ENCODE results near the gene CLEC2A.

The CLEC2A gene

GRCh38 chr12:9910716-9911421 is 21.3 kb downstream of the CLEC2A start:
- H2AFZ ChIP-seq (ENCODE audit: low read length, unreplicated experiment), result no peak overlapping the region
- H3K4me1 ChIP-seq (ENCODE audit: control insufficient read depth, insufficient read depth, low read length, unreplicated experiment), result no peaks in the 10 kb centered on the region
- H3K36me3 ChIP-seq (ENCODE audit: insufficient read depth, low read length), result no peaks in the 10 kb centered on the region
- H3K27me3 ChIP-seq (ENCODE audit: insufficient read depth, low read length), result peaks cover 13% of the 10 kb centered on the region; the same call in 1 of the 2 replicates
- no peak overlapping the region for H3K4me3 ChIP-seq (ENCODE audit: low read depth, low read length)
- no peaks in the 10 kb centered on the region for H3K79me2 ChIP-seq (ENCODE audit: control insufficient read depth, insufficient read depth, low read length, unreplicated experiment)
- no peak overlapping the region for H3K27ac ChIP-seq (ENCODE audit: low read depth, low read length)

GRCh38 chr12:9909724-9910123 is 22.4 kb downstream of the CLEC2A start:
- no peaks in the 10 kb centered on the region for H3K4me1 ChIP-seq (ENCODE audit: control insufficient read depth, insufficient read depth, low read length, unreplicated experiment)
- peaks cover 13% of the 10 kb centered on the region; the same call in 1 of the 2 replicates for H3K27me3 ChIP-seq (ENCODE audit: insufficient read depth, low read length)
- H2AFZ ChIP-seq (ENCODE audit: low read length, unreplicated experiment), result no peak overlapping the region
- H3K4me3 ChIP-seq (ENCODE audit: low read depth, low read length), result no peak overlapping the region
- H3K36me3 ChIP-seq (ENCODE audit: insufficient read depth, low read length), result no peaks in the 10 kb centered on the region
- H3K79me2 ChIP-seq (ENCODE audit: control insufficient read depth, insufficient read depth, low read length, unreplicated experiment), result no peaks in the 10 kb centered on the region
- H3K27ac ChIP-seq (ENCODE audit: low read depth, low read length), result no peak overlapping the region

GRCh38 chr12:9908350-9908749 is 23.8 kb downstream of the CLEC2A start:
- Histone ChIP-seq H3K27ac (ENCODE audit: low read depth, low read length) (no peak overlapping the region), H2AFZ (ENCODE audit: low read length, unreplicated experiment) (no peak overlapping the region), H3K4me1 (ENCODE audit: control insufficient read depth, insufficient read depth, low read length, unreplicated experiment) (no peaks in the 10 kb centered on the region), H3K27me3 (ENCODE audit: insufficient read depth, low read length) (peaks cover 11% of the 10 kb centered on the region; the same call in 1 of the 2 replicates), H3K79me2 (ENCODE audit: control insufficient read depth, insufficient read depth, low read length, unreplicated experiment) (no peaks in the 10 kb centered on the region), H3K4me3 (ENCODE audit: low read depth, low read length) (peak overlapping the region; percentile 9; the same call in 1 of the 2 replicates), H3K36me3 (ENCODE audit: insufficient read depth, low read length) (no peaks in the 10 kb centered on the region)

GRCh38 chr12:9907769-9908168 is 24.4 kb downstream of the CLEC2A start:
- H3K27ac ChIP-seq (ENCODE audit: low read depth, low read length), result no peak overlapping the region
- no peaks in the 10 kb centered on the region for H3K36me3 ChIP-seq (ENCODE audit: insufficient read depth, low read length)
- H3K27me3 ChIP-seq (ENCODE audit: insufficient read depth, low read length), result peaks cover 8% of the 10 kb centered on the region; the same call in 1 of the 2 replicates
- no peak overlapping the region for H3K4me3 ChIP-seq (ENCODE audit: low read depth, low read length)
- no peaks in the 10 kb centered on the region for H3K79me2 ChIP-seq (ENCODE audit: control insufficient read depth, insufficient read depth, low read length, unreplicated experiment)
- H2AFZ ChIP-seq (ENCODE audit: low read length, unreplicated experiment), result no peak overlapping the region
- no peaks in the 10 kb centered on the region for H3K4me1 ChIP-seq (ENCODE audit: control insufficient read depth, insufficient read depth, low read length, unreplicated experiment)

GRCh38 chr12:9906873-9907272 is 25.3 kb downstream of the CLEC2A start:
- Histone ChIP-seq H3K27ac (ENCODE audit: low read depth, low read length) (no peak overlapping the region), H3K36me3 (ENCODE audit: insufficient read depth, low read length) (no peaks in the 10 kb centered on the region), H2AFZ (ENCODE audit: low read length, unreplicated experiment) (no peak overlapping the region), H3K27me3 (ENCODE audit: insufficient read depth, low read length) (peaks cover 8% of the 10 kb centered on the region; the same call in 1 of the 2 replicates), H3K79me2 (ENCODE audit: control insufficient read depth, insufficient read depth, low read length, unreplicated experiment) (no peaks in the 10 kb centered on the region), H3K4me1 (ENCODE audit: control insufficient read depth, insufficient read depth, low read length, unreplicated experiment) (no peaks in the 10 kb centered on the region), H3K4me3 (ENCODE audit: low read depth, low read length) (no peak overlapping the region)

- H3K4me3 ChIP-seq (ENCODE audit: low read depth, low read length), result no peak overlapping the region
- H3K4me1 ChIP-seq (ENCODE audit: control insufficient read depth, insufficient read depth, low read length, unreplicated experiment), result no peaks in the 10 kb centered on the region
- H3K79me2 ChIP-seq (ENCODE audit: control insufficient read depth, insufficient read depth, low read length, unreplicated experiment), result no peaks in the 10 kb centered on the region
- no peaks in the 10 kb centered on the region for H3K36me3 ChIP-seq (ENCODE audit: insufficient read depth, low read length)
- H3K27ac ChIP-seq (ENCODE audit: low read depth, low read length), result no peak overlapping the region
- H3K27me3 ChIP-seq (ENCODE audit: insufficient read depth, low read length), result peaks cover 8% of the 10 kb centered on the region; the same call in 1 of the 2 replicates
- H2AFZ ChIP-seq (ENCODE audit: low read length, unreplicated experiment), result no peak overlapping the region
Observed at GRCh38 chr12:9902539-9903228, 29.5 kb downstream of the CLEC2A start.

GRCh38 chr12:9900930-9901329 is 31.2 kb downstream of the CLEC2A start:
- Histone ChIP-seq H3K79me2 (ENCODE audit: control insufficient read depth, insufficient read depth, low read length, unreplicated experiment) (no peaks in the 10 kb centered on the region), H3K27ac (ENCODE audit: low read depth, low read length) (no peak overlapping the region), H3K4me1 (ENCODE audit: control insufficient read depth, insufficient read depth, low read length, unreplicated experiment) (no peaks in the 10 kb centered on the region), H3K27me3 (ENCODE audit: insufficient read depth, low read length) (no peaks in the 10 kb centered on the region), H3K4me3 (ENCODE audit: low read depth, low read length) (no peak overlapping the region), H2AFZ (ENCODE audit: low read length, unreplicated experiment) (no peak overlapping the region), H3K36me3 (ENCODE audit: insufficient read depth, low read length) (no peaks in the 10 kb centered on the region)

GRCh38 chr12:9899209-9899608 is 33.0 kb downstream of the CLEC2A start:
- H3K27me3 ChIP-seq (ENCODE audit: insufficient read depth, low read length), result no peaks in the 10 kb centered on the region
- peak overlapping the region; percentile 53 for H2AFZ ChIP-seq (ENCODE audit: low read length, unreplicated experiment)
- no peaks in the 10 kb centered on the region for H3K4me1 ChIP-seq (ENCODE audit: control insufficient read depth, insufficient read depth, low read length, unreplicated experiment)
- H3K4me3 ChIP-seq (ENCODE audit: low read depth, low read length), result no peak overlapping the region
- no peak overlapping the region for H3K27ac ChIP-seq (ENCODE audit: low read depth, low read length)
- no peaks in the 10 kb centered on the region for H3K79me2 ChIP-seq (ENCODE audit: control insufficient read depth, insufficient read depth, low read length, unreplicated experiment)
- H3K36me3 ChIP-seq (ENCODE audit: insufficient read depth, low read length), result no peaks in the 10 kb centered on the region

GRCh38 chr12:9897535-9897934 is 34.6 kb downstream of the CLEC2A start:
- no peaks in the 10 kb centered on the region for H3K4me1 ChIP-seq (ENCODE audit: control insufficient read depth, insufficient read depth, low read length, unreplicated experiment)

GRCh38 chr12:9895215-9895971 is 36.8 kb downstream of the CLEC2A start:
- Histone ChIP-seq H3K36me3 (ENCODE audit: insufficient read depth, low read length) (no peaks in the 10 kb centered on the region), H3K27me3 (ENCODE audit: insufficient read depth, low read length) (no peaks in the 10 kb centered on the region), H3K4me1 (ENCODE audit: control insufficient read depth, insufficient read depth, low read length, unreplicated experiment) (no peaks in the 10 kb centered on the region), H3K4me3 (ENCODE audit: low read depth, low read length) (no peak overlapping the region), H3K27ac (ENCODE audit: low read depth, low read length) (no peak overlapping the region), H3K79me2 (ENCODE audit: control insufficient read depth, insufficient read depth, low read length, unreplicated experiment) (no peaks in the 10 kb centered on the region), H2AFZ (ENCODE audit: low read length, unreplicated experiment) (no peak overlapping the region)

More at GRCh38 chr12:9897535-9897934, 34.6 kb downstream of the CLEC2A start:
- H3K4me3 ChIP-seq (ENCODE audit: low read depth, low read length), result no peak overlapping the region
- no peak overlapping the region for H2AFZ ChIP-seq (ENCODE audit: low read length, unreplicated experiment)
- H3K36me3 ChIP-seq (ENCODE audit: insufficient read depth, low read length), result no peaks in the 10 kb centered on the region
- no peaks in the 10 kb centered on the region for H3K27me3 ChIP-seq (ENCODE audit: insufficient read depth, low read length)
- no peak overlapping the region for H3K27ac ChIP-seq (ENCODE audit: low read depth, low read length)
- H3K79me2 ChIP-seq (ENCODE audit: control insufficient read depth, insufficient read depth, low read length, unreplicated experiment), result no peaks in the 10 kb centered on the region

Data from ACC112 (cell line).